Epithelial cell of prostate (primary cell): Measurements from ENCODE around the gene DZIP1L.
"Not testable (repeated sequence)": the region's sequence is repeated elsewhere in the genome, so short reads cannot be mapped to it uniquely, and the experiment has no call there.

Experiments used
- DNase-seq: peaks from one replicate; pipeline ENCODE4 v3.0.0-alpha.2; 2011; ENCODE audit warnings: low read depth, low spot score
- H3K27ac ChIP-seq: fragments of 450-650 bp; 2 replicates; pipeline ENCODE4 v1.5.1; 2017; ENCODE audit warnings: mild to moderate bottlenecking

DZIP1L gene

GRCh38 chr3:138114431-138114918 lies 933 bp downstream of the DZIP1L start:
- DNase-seq: no peak
- no peak overlapping the region for H3K27ac ChIP-seq

DNA sequence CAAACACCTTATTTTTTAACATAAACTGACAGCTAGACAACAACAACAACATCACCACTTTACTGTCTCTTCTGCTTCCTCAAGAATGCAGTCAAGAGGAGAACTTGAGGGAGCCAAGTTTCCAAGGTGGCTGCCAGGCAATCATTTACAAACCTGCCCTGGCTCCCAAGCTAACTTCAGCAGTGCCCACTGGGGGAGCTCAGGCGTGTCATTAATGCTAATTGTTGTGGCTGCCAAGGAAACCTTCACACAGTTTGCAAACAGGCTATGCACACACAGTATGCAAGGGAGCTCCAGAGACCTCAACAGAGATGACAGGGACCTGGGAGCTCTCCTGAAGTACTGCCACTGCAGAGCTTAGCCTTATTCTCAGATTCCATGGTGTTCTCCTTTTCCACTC lies 2.1 kb downstream of the DZIP1L start:
- H3K27ac ChIP-seq: no peak overlapping the region
- no peak for DNase-seq

GRCh38 chr3:138112362-138112761 lies 3.0 kb downstream of the DZIP1L start:
- no peak overlapping the region for H3K27ac ChIP-seq
- no peak for DNase-seq

DNA sequence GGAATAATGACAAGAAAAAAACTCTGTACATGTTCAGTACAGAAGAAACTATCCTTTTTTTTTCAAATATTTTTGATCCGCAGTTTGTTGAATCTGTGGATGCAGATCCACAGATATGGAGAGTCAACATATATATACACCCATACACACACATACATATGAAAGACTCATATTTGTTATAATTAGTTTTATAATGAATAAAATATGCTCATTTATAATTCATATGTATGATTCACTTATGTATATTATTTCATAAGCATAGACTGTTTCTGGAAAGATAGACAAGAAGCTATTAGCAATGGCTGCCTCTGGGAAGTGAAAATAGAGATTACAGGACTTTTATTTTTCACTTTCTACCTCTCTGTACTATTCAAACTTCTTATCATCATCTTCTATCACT lies 9.8 kb downstream of the DZIP1L start:
- no peak overlapping the region for H3K27ac ChIP-seq

DNA sequence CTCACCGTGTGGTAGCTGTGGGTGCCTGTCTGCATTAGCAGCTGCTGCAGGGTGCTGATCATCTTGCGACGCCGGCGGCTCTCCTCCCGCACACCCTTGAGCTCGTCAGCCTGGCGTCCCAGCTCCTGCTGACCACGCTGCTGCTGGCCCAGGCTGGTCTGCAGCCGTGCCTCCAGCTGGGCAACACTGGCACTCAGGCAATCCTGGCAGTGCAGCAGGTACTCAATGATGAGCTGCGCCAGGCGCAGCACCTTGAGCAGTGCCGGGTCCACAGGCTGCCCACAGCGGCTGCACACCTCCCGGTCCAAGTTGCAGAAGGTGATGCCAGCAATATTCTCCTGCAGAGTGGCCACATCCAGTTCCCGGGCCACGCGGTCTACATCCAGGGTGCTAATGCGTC lies 11.9 kb downstream of the DZIP1L start:
- DNase-seq: no peak
- H3K27ac ChIP-seq: no peak overlapping the region

More for the DNA sequence above, 9.8 kb downstream of the DZIP1L start:
- no peak for DNase-seq

DNA sequence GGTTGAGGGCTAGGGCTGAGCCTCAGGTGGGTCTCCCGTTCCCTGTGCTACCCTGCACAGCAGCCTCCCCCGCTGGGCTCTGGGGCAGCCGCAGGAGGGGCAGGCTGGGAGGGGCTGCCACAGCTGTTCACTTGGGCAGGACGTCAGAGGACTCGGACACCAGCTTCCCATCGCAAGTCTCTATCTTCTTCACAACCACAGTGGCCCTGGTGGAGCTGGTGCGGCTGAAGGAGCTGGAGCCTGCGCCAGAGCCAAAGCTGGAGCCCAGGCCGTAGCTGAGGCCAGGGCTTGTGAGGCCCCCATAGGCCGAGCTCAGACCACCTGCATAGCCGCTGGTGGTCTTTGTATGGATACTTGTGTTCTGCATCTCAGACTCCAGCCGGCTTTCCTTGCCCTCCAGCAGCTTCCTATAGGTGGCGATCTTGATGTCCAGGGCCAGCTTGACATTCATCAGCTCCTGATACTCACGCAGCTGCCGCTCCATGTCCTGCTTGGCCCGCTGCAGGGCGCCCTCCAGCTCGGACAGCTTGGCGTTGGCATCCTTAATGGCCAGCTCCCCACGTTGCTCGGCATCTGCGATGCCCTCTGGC lies 14.0 kb downstream of the DZIP1L start:
- not testable (repeated sequence) for H3K27ac ChIP-seq, DNase-seq

DNA sequence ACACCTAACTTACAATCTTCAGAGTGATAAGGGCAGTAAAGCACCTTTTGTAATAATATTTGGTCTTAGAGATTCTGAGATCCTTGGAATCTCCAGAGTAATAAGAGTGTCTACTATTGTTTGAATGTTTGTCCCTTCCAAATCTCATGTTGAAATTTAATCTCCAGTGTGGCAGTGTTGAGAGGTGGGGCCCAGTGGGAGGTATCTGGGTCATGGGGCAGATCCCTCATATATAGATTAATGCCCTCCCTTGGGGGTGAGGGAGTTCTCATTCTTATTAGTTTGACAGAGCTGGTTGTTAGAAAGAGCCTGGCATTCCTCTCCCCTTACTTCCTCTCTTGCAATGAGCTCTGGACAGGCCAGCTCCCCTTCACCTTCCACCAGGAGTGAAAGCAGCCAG lies 16.0 kb downstream of the DZIP1L start:
- no peak overlapping the region for H3K27ac ChIP-seq
- DNase-seq: no peak

- DNase-seq: no peak
- H3K27ac ChIP-seq: no peak overlapping the region
Measured at GRCh38 chr3:138097192-138098172, 17.9 kb downstream of the DZIP1L start.

- no peak overlapping the region for H3K27ac ChIP-seq
- no peak for DNase-seq
Measured at GRCh38 chr3:138093721-138094120, 21.7 kb downstream of the DZIP1L start.

- no peak for DNase-seq
- no peak overlapping the region for H3K27ac ChIP-seq
Measured at GRCh38 chr3:138092023-138092422, 23.4 kb downstream of the DZIP1L start.

DNA sequence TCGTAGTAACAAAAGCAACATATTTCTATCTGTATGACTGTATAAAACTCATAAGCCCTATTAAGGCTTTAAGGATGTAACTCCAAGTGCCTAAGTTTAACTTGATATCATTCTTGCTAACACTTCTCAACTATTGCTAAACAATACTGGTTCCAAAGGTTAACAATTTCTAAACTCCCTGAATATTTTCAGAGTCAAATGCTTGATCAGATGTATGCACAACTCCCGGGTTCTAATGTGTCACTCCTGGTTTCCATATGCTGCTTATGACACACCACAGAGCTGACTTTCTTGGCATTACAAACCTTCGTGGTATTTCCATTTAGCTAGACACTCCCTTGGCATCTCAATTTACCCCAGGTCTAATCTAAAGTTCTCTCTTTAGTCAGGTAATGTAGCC lies 26.3 kb downstream of the DZIP1L start:
- H3K27ac ChIP-seq: peak overlapping the region; percentile 42
- DNase-seq: peak; percentile 85

DNA sequence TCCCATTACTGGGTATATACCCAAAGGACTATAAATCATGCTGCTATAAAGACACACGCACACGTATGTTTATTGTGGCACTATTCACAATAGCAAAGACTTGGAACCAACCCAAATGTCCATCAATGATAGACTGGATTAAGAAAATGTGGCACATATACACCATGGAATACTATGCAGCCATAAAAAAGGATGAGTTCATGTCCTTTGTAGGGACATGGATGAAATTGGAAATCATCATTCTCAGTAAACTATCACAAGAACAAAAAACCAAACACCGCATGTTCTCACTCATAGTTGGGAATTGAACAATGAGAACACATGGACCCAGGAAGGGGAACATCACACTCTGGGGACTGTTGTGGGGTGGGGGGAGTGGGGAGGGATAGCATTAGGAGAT lies 29.7 kb downstream of the DZIP1L start:
- not testable (repeated sequence) for H3K27ac ChIP-seq

GRCh38 chr3:138084196-138084595 lies 31.2 kb downstream of the DZIP1L start:
- no peak overlapping the region for H3K27ac ChIP-seq

More for the DNA sequence above, 29.7 kb downstream of the DZIP1L start:
- not testable (repeated sequence) for DNase-seq

DNA sequence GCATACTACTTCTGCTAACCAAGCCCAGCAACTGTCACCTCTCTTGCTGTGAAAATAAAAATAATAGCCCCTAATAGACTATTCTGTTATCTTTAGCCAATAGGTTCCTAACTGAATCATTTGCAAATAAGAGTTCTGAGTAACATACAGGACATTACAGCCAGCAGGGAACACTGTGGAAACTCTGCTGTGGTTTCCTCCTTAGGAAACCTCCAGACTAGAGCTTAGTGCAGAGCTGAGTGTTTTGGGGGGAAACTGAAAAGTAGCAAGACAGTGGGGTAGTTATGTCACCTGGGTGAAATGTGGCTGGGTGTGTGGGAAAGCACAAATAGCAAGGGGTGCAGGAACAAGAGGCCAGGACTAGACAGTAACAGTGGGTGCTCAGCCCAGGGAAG lies 32.4 kb downstream of the DZIP1L start:
- H3K27ac ChIP-seq: peak overlapping the region; percentile 45
- DNase-seq: no peak

More at GRCh38 chr3:138084196-138084595, 31.2 kb downstream of the DZIP1L start:
- no peak for DNase-seq

DNA sequence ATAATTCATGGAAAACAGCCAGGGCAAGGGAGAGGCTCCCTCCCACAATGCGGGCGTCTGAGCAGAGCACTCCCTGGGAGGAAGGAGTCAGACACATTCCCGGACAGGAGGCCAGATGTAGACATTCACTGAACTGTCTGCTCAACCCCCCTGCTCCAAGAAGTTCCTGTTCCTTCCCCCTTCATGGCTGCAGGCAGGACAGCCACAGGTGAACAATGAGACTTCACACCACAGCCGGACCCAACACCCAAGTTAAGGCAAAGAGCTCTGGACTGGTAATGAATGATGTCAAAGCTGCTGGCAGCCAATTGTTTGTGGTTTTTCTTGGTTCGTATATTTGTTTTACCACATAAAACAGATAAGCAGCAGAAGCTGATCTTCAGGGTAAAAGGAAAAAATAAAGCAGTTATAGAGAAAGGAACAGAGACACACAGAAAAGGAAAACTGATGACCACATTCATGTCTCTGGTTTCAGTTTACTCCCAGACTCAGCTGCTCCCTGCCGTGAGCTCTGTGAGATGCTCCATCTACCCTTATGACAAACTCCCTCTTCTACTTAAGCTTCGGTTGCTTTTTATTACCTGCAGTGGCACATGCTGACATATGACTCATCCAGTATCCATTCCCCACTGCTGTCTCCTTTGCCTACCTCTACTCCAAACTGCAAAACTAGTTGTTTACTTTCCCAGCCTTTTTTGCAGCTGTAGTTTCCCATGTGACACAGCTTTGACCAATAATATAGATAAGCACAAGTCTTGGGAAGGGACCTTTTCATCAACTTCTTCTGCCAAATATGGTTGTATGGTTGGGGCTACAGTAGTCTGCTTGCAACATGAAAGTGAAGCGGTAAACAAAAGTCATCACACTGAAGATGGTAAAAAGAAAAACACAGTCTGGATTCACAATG lies 33.1 kb downstream of the DZIP1L start:
- peak overlapping the region; percentile 45 for H3K27ac ChIP-seq
- peak; percentile 92 for DNase-seq

GRCh38 chr3:138081371-138082084 lies 33.9 kb downstream of the DZIP1L start:
- H3K27ac ChIP-seq: peak overlapping the region; percentile 45
- no peak for DNase-seq

DNA sequence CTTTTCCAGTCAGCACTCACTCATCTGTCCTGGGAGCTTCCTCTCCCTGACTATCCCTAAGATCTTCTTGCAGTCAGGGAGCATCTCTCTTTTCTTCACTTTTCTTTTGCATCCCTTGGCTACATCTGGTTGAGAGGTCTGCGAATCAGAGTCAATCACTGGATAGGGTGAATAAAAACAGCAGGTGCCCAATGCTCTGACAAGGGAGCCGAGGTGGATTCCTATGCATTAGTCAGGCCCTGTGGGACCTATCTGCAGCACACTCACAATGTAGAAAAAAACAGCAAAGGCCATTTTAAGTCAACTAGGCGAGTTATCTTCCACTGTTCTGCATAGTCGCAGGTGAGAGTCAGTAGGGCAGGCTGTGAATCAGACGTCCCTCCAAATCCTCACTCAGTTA lies 35.5 kb downstream of the DZIP1L start:
- no peak for DNase-seq
- H3K27ac ChIP-seq: no peak overlapping the region

- H3K27ac ChIP-seq: peak overlapping the region; percentile 60
- peak; percentile 90 for DNase-seq
Measured at GRCh38 chr3:138078901-138079344, 36.5 kb downstream of the DZIP1L start.

DNA sequence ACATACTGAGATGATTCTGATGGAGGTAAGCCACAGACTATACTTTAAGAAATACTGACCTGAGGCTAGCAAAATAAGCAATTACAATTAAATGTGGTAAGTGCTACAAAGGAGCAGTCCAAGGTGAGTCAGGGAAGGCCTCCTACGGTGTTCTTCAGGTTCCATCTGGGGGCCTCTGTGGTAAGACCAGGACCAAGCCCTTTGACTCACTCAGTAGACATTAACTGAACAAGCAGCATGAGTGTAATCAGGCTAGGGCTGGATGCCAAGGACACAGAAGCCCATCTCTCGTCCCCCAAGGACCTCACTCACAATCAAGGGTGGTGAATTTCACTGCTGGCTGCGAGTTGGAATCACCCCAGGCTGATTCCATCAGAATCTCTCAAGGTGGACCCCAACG lies 37.3 kb downstream of the DZIP1L start:
- peak overlapping the region; percentile 60 for H3K27ac ChIP-seq
- DNase-seq: peak; percentile 68

GRCh38 chr3:138072796-138073195 lies 42.6 kb downstream of the DZIP1L start:
- H3K27ac ChIP-seq: no peak overlapping the region
- DNase-seq: no peak
